Breast epithelium (tissue), 3 donors: ENCODE measurements around the gene OBI1.

Source experiments
- CTCF ChIP-seq, 3 donors: fragments of 450-650 bp; IDR thresholded peaks; one replicate each; pipeline ENCODE4 v1.5.1; 2016 to 2017; ENCODE audit warnings: antibody characterized with exemption in 3 of 3, mild to moderate bottlenecking in 3 of 3, moderate library complexity in 3 of 3
- POLR2AphosphoS5 ChIP-seq, 3 donors: sonication (generic); formaldehyde crosslinking; IDR thresholded peaks; one replicate each; pipeline ENCODE4 v1.6.1; 2017; ENCODE audit warnings: antibody characterized with exemption in 3 of 3

- TF ChIP-seq CTCF (IDR thresholded peaks at IDR 0.05) (no peak), POLR2AphosphoS5 (IDR thresholded peaks at IDR 0.05) (no peak)
Observed at GRCh38 chr13:78662467-78662866, 3.5 kb upstream of the OBI1 start.
